Naive thymus-derived CD4-positive, alpha-beta T cell (primary cell): ENCODE data around the gene NXPE1. TPM values are rescaled to one million over a fixed set of nuclear protein-coding genes. Genes with fewer than 3 reads are reported as not detected.

Source experiments
- ATAC-seq: fragments of 150-1000 bp; cut with Tn5 transposase; 2 replicates; pipeline ENCODE4 v1.10.0; 2021; ENCODE audit warnings: mild to moderate bottlenecking, moderate library complexity
- CTCF ChIA-PET: fragments of 350-600 bp; sonication (Branson Sonifier 250); formaldehyde crosslinking; loops from one replicate; lab custom pipeline; 2021; ENCODE audit warnings: antibody characterized with exemption; lab: Charles Lee
- POLR2A ChIA-PET: fragments of 350-600 bp; sonication (Branson Sonifier 250); formaldehyde crosslinking; loops from one replicate; lab custom pipeline; 2021; ENCODE audit warnings: antibody characterized with exemption, inconsistent platforms; lab: Charles Lee
- DNase-seq, 9 donors: peaks; one replicate each; pipeline versions ENCODE4 v3.0.0 to v3.0.0-alpha.2; 2020 to 2022; ENCODE audit warnings: mixed read lengths in 1 of 9
- H3K27ac ChIP-seq: one replicate; pipeline ENCODE4 v1.7.0; 2013; ENCODE audit warnings: mild to moderate bottlenecking, low read depth, low read length, moderate library complexity
- H3K27me3 ChIP-seq, 2 donors: one replicate each; pipeline ENCODE4 v1.7.0; 2013; ENCODE audit warnings: low read length in 2 of 2, mild to moderate bottlenecking in 2 of 2, moderate library complexity in 2 of 2; ENCODE audit not compliant: control insufficient read depth in 2 of 2, insufficient read depth in 2 of 2
- H3K36me3 ChIP-seq, 3 experiments: 1 replicate in 2 of 3; 2 replicates in 1 of 3; pipeline ENCODE4 v1.7.0; 2013; ENCODE audit warnings: low read length in 3 of 3, mild to moderate bottlenecking in 3 of 3, moderate library complexity in 1 of 3; ENCODE audit not compliant: insufficient read depth in 3 of 3, control insufficient read depth in 2 of 3
- H3K4me1 ChIP-seq, 2 donors: one replicate each; pipeline ENCODE4 v1.7.0; 2013; ENCODE audit warnings: low read length in 2 of 2, mild to moderate bottlenecking in 2 of 2, moderate library complexity in 1 of 2; ENCODE audit not compliant: control insufficient read depth in 2 of 2, insufficient read depth in 2 of 2
- H3K4me3 ChIP-seq: 2 replicates; pipeline ENCODE4 v1.7.0; 2013; ENCODE audit warnings: mild to moderate bottlenecking, low read length
- H3K9me3 ChIP-seq, 3 experiments: 1 replicate in 2 of 3; 2 replicates in 1 of 3; pipeline ENCODE4 v1.7.0; 2013; ENCODE audit warnings: low read length in 3 of 3; ENCODE audit not compliant: control insufficient read depth in 2 of 3
- H3K27ac Mint-ChIP-seq, 9 donors: one replicate each; pipeline ENCODE4 v1.8.0; 2020 to 2022; ENCODE audit warnings: mixed read lengths in 9 of 9, mild to moderate bottlenecking in 8 of 9, moderate library complexity in 5 of 9, inconsistent platforms in 2 of 9
- H3K27me3 Mint-ChIP-seq, 5 donors: one replicate each; pipeline ENCODE4 v1.8.0; 2021 to 2022; ENCODE audit warnings: mixed read lengths in 5 of 5, mild to moderate bottlenecking in 1 of 5
- H3K36me3 Mint-ChIP-seq, 5 donors: one replicate each; pipeline ENCODE4 v1.8.0; 2020 to 2022; ENCODE audit warnings: mixed read lengths in 5 of 5, mild to moderate bottlenecking in 3 of 5, inconsistent platforms in 1 of 5
- H3K4me1 Mint-ChIP-seq, 7 donors: one replicate each; pipeline ENCODE4 v1.8.0; 2020 to 2022; ENCODE audit warnings: mixed read lengths in 7 of 7, mild to moderate bottlenecking in 3 of 7, inconsistent platforms in 1 of 7
- H3K4me3 Mint-ChIP-seq, 10 donors: one replicate each; pipeline ENCODE4 v1.8.0; 2020 to 2022; ENCODE audit warnings: mild to moderate bottlenecking in 10 of 10, mixed read lengths in 10 of 10, moderate library complexity in 6 of 10, inconsistent platforms in 2 of 10
- H3K9me3 Mint-ChIP-seq, 11 donors: one replicate each; pipeline ENCODE4 v1.8.0; 2020 to 2022; ENCODE audit warnings: mixed read lengths in 11 of 11, mild to moderate bottlenecking in 4 of 11, inconsistent platforms in 1 of 11, moderate library complexity in 1 of 11
- intact Hi-C, 2 donors: fragments of 100-400 bp; cut with micrococcal nuclease; formaldehyde crosslinking; loops; one replicate each; pipeline ENCODE4 v1.15.1; 2023
- polyA plus RNA-seq, 2 donors: library from polyadenylated mRNA; unstranded; fragments of 300-500 nt; fragmentation: Illumina TruSeq; gene quantifications; one replicate each; pipeline ENCODE4 v1.2.3, GENCODE V29; 2021
- total RNA-seq, 6 experiments: library from RNA in 5 of 6; stranded (reverse) in 5 of 6; gene quantifications; 1 replicate in 5 of 6; 2 replicates in 1 of 6; pipeline ENCODE4 v1.2.3 and lab custom pipeline; 2021 to 2026

NXPE1 gene
- total and polyA plus RNA-seq, 7 experiments from 2014 or later, result not detected

DNA sequence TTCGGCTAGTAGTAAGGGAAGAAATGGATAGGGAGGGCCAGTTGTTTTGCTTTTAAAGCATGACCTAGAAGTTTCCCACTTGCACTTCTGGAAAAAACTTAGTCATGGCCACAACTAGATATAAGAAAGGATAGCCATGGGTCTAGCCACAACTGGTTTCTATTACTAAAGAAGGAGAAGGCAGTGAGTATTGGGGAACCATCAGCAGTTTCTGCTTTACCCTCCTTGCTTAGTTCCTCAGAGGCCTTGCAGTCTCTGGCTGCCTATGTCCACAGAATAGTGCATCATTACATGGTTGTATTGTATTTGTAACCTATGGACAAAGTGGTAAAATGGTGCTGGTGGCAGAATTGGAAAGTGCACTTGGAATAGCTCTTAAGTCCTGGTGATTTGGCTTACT is 35.6 kb downstream of the NXPE1 start:
- peaks cover 0 to 10% (median 4%) of the 10 kb centered on the region in 5 donors for H3K36me3 Mint-ChIP-seq
- peaks cover 0 to 35% (median 13%) of the 10 kb centered on the region in 11 donors for H3K9me3 Mint-ChIP-seq
- H3K27ac Mint-ChIP-seq, result no peak overlapping the region
- Histone ChIP-seq H3K9me3 (peaks cover 0 to 10% (median 0%) of the 10 kb centered on the region in 3 experiments), H3K36me3 (no peaks in the 10 kb centered on the region), H3K27ac (no peak overlapping the region), H3K4me1 (no peaks in the 10 kb centered on the region), H3K27me3 (no peaks in the 10 kb centered on the region), H3K4me3 (no peak overlapping the region)
- CTCF ChIA-PET, result no interaction called here
- DNase-seq, result no peak
- H3K4me1 Mint-ChIP-seq, result no peaks in the 10 kb centered on the region
- intact Hi-C loops, result no loop called here
- ATAC-seq, result no peak
- POLR2A ChIA-PET, result no interaction called here
- no peak overlapping the region for H3K4me3 Mint-ChIP-seq
- H3K27me3 Mint-ChIP-seq, result peaks cover 0 to 17% (median 5%) of the 10 kb centered on the region in 5 donors

- Mint-ChIP-seq H3K27me3 (peaks cover 0 to 17% (median 7%) of the 10 kb centered on the region in 5 donors), H3K9me3 (peaks cover 0 to 30% (median 13%) of the 10 kb centered on the region in 11 donors), H3K4me1 (no peaks in the 10 kb centered on the region), H3K27ac (no peak overlapping the region), H3K36me3 (peaks cover 0 to 5% (median 4%) of the 10 kb centered on the region in 5 donors), H3K4me3 (no peak overlapping the region)
- no peaks in the 10 kb centered on the region for H3K36me3 ChIP-seq
- no peak for ATAC-seq
- ChIA-PET CTCF (no interaction called here), POLR2A (no interaction called here)
- intact Hi-C loops, result no loop called here
- H3K27me3 ChIP-seq, result no peaks in the 10 kb centered on the region
- no peak for DNase-seq
- H3K9me3 ChIP-seq, result peaks cover 0 to 10% (median 0%) of the 10 kb centered on the region in 3 experiments
- H3K4me3 ChIP-seq, result no peak overlapping the region
- no peak overlapping the region for H3K27ac ChIP-seq
- no peaks in the 10 kb centered on the region for H3K4me1 ChIP-seq
Measured at GRCh38 chr11:114522818-114523217, 36.9 kb downstream of the NXPE1 start.

DNA sequence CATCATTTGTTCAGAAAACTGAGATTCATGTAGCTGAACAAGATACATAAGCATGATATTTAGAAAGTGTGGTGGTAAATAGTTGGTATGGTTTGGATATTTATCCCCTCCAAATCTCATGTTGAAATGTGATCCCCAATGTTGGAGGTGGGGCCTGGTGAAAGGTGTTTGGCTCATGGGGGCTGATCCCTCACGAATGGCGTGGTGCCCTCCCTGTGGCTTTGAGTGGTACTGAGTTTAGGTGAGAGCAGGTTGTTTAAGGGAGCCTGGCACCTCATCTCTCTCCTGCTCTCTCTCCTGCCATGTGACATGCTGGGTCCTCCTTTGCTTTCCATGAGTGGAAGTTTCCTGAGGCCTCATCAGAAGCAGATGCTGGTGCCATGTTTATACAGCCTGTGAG is 48.1 kb downstream of the NXPE1 start:
- no peaks in the 10 kb centered on the region for H3K4me1 Mint-ChIP-seq
- Histone ChIP-seq H3K27ac (no peak overlapping the region), H3K27me3 (no peaks in the 10 kb centered on the region), H3K4me1 (no peaks in the 10 kb centered on the region), H3K4me3 (no peak overlapping the region), H3K9me3 (no peaks in the 10 kb centered on the region), H3K36me3 (no peaks in the 10 kb centered on the region)
- CTCF ChIA-PET, result no interaction called here
- ATAC-seq (no peak), DNase-seq (no peak)
- peaks cover 0 to under 1% (median 0%) of the 10 kb centered on the region in 5 donors for H3K36me3 Mint-ChIP-seq
- intact Hi-C loops, result no loop called here
- peaks cover under 1 to 15% (median 6%) of the 10 kb centered on the region in 5 donors for H3K27me3 Mint-ChIP-seq
- no peak overlapping the region for H3K27ac Mint-ChIP-seq
- POLR2A ChIA-PET, result no interaction called here
- H3K9me3 Mint-ChIP-seq, result peaks cover 0 to 11% (median 5%) of the 10 kb centered on the region in 11 donors
- no peak overlapping the region for H3K4me3 Mint-ChIP-seq

GRCh38 chr11:114511079-114511478 is 48.6 kb downstream of the NXPE1 start:
- intact Hi-C loops, result no loop called here
- no peaks in the 10 kb centered on the region for H3K4me1 ChIP-seq
- ATAC-seq (no peak), DNase-seq (no peak)
- H3K27ac ChIP-seq, result no peak overlapping the region
- H3K27me3 ChIP-seq, result no peaks in the 10 kb centered on the region
- H3K9me3 ChIP-seq, result no peaks in the 10 kb centered on the region
- CTCF ChIA-PET, result no interaction called here
- Mint-ChIP-seq H3K4me1 (no peaks in the 10 kb centered on the region), H3K36me3 (peaks cover 0 to 4% (median 0%) of the 10 kb centered on the region in 5 donors), H3K27ac (no peak overlapping the region), H3K4me3 (no peak overlapping the region), H3K9me3 (peaks cover 0 to 16% (median 8%) of the 10 kb centered on the region in 11 donors), H3K27me3 (peaks cover 5 to 16% (median 10%) of the 10 kb centered on the region in 5 donors)
- no peaks in the 10 kb centered on the region for H3K36me3 ChIP-seq
- H3K4me3 ChIP-seq, result no peak overlapping the region
- POLR2A ChIA-PET, result no interaction called here

- H3K9me3 Mint-ChIP-seq, result peaks cover 0 to 23% (median 12%) of the 10 kb centered on the region in 11 donors
- ChIA-PET POLR2A (no interaction called here), CTCF (no interaction called here)
- Histone ChIP-seq H3K9me3 (peaks cover 0 to 5% (median 0%) of the 10 kb centered on the region in 3 experiments), H3K27ac (no peak overlapping the region), H3K4me3 (no peak overlapping the region), H3K36me3 (no peaks in the 10 kb centered on the region), H3K27me3 (no peaks in the 10 kb centered on the region), H3K4me1 (no peaks in the 10 kb centered on the region)
- no peak overlapping the region for H3K27ac Mint-ChIP-seq
- H3K4me3 Mint-ChIP-seq, result no peak overlapping the region
- no peak for DNase-seq
- H3K4me1 Mint-ChIP-seq, result no peaks in the 10 kb centered on the region
- ATAC-seq, result no peak
- peaks cover 24 to 31% (median 27%) of the 10 kb centered on the region in 5 donors for H3K27me3 Mint-ChIP-seq
- intact Hi-C loops, result no loop called here
- H3K36me3 Mint-ChIP-seq, result peaks cover 0 to 11% (median 5%) of the 10 kb centered on the region in 5 donors
Measured at GRCh38 chr11:114501901-114502300, 57.8 kb downstream of the NXPE1 start.

- intact Hi-C loops, result no loop called here
- Mint-ChIP-seq H3K9me3 (peaks cover 0 to 5% (median 0%) of the 10 kb centered on the region in 11 donors), H3K4me1 (no peaks in the 10 kb centered on the region), H3K36me3 (peaks cover 0 to 11% (median 5%) of the 10 kb centered on the region in 5 donors), H3K27me3 (peaks cover 11 to 13% (median 11%) of the 10 kb centered on the region in 5 donors), H3K27ac (no peak overlapping the region), H3K4me3 (no peak overlapping the region)
- Histone ChIP-seq H3K27ac (no peak overlapping the region), H3K36me3 (no peaks in the 10 kb centered on the region), H3K4me3 (no peak overlapping the region), H3K9me3 (peaks cover 0 to 5% (median 0%) of the 10 kb centered on the region in 3 experiments), H3K27me3 (no peaks in the 10 kb centered on the region), H3K4me1 (no peaks in the 10 kb centered on the region)
- no peak for ATAC-seq
- POLR2A ChIA-PET, result no interaction called here
- CTCF ChIA-PET, result no interaction called here
- no peak for DNase-seq
Measured at GRCh38 chr11:114499756-114500155, 59.9 kb downstream of the NXPE1 start.

DNA sequence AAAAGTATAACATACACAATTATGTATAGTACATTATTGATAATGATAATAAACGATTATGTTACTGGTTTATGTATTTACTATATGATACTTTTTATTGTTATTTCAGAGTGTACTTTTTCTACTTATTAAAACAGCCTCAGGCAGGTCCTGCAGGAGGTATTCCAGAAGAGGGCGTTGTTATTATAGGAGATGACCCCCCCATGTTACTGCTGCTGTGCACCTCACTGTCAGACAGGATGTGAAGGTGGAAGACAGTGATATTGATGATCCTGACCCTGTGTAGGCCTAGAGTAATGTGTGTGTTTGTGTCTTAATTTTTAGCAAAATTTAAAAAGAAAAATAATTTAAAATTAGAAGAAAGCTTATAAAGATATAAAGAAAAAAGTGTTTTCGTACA is 62.8 kb downstream of the NXPE1 start:
- Mint-ChIP-seq H3K9me3 (peaks cover 0 to 13% (median 3%) of the 10 kb centered on the region in 11 donors), H3K27me3 (peaks cover 0 to 8% (median 0%) of the 10 kb centered on the region in 5 donors), H3K36me3 (peaks cover 0 to 8% (median 7%) of the 10 kb centered on the region in 5 donors), H3K4me3 (no peak overlapping the region), H3K4me1 (no peaks in the 10 kb centered on the region), H3K27ac (no peak overlapping the region)
- no peaks in the 10 kb centered on the region for H3K36me3 ChIP-seq
- DNase-seq, result no peak
- no peaks in the 10 kb centered on the region for H3K4me1 ChIP-seq
- H3K27me3 ChIP-seq, result no peaks in the 10 kb centered on the region
- ATAC-seq, result no peak
- no peak overlapping the region for H3K27ac ChIP-seq
- no peak overlapping the region for H3K4me3 ChIP-seq
- ChIA-PET CTCF (no interaction called here), POLR2A (no interaction called here)
- intact Hi-C loops, result no loop called here
- H3K9me3 ChIP-seq, result no peaks in the 10 kb centered on the region
